CD4-positive, alpha-beta T cell (primary cell): ENCODE results near the gene SYT2. TPM values are rescaled to one million over a fixed set of nuclear protein-coding genes. Genes with fewer than 3 reads are reported as not detected.
"Not testable (repeated sequence)": the region's sequence is repeated elsewhere in the genome, so short reads cannot be mapped to it uniquely, and the experiment has no call there.

Source experiments
- ATAC-seq: fragments of 200-7000 bp; cut with Tn5 transposase; one replicate; pipeline ENCODE4 v1.10.0; 2022; ENCODE audit warnings: mild to moderate bottlenecking; ENCODE audit not compliant: poor library complexity
- CTCF ChIA-PET: fragments of 350-600 bp; sonication (Branson Sonifier 250); formaldehyde crosslinking; loops from one replicate; lab custom pipeline; 2021; ENCODE audit warnings: antibody characterized with exemption, inconsistent platforms; lab: Charles Lee
- POLR2A ChIA-PET: fragments of 350-600 bp; sonication (Branson Sonifier 250); formaldehyde crosslinking; loops from one replicate; lab custom pipeline; 2021; ENCODE audit warnings: antibody characterized with exemption, inconsistent platforms; lab: Charles Lee
- DNase-seq, 14 experiments: peaks; one replicate each; pipeline ENCODE4 v3.0.0-alpha.2; 2013 to 2020; ENCODE audit warnings: mixed read lengths in 2 of 14
- H3K27ac ChIP-seq, 2 donors: one replicate each; pipeline versions ENCODE4 v1.5.1 to v1.7.0; 2013; ENCODE audit warnings: low read length in 2 of 2, low read depth in 1 of 2, mild to moderate bottlenecking in 1 of 2
- H3K27me3 ChIP-seq, 2 experiments: 1 replicate in 1 of 2; 2 replicates in 1 of 2; pipeline versions ENCODE4 v1.6.1 to v1.7.0; 2013; ENCODE audit warnings: low read length in 2 of 2, control low read depth in 1 of 2, mild to moderate bottlenecking in 1 of 2, moderate library complexity in 1 of 2; ENCODE audit not compliant: insufficient read depth in 2 of 2, control insufficient read depth in 1 of 2
- H3K36me3 ChIP-seq: one replicate; pipeline ENCODE4 v1.6.1; 2013; ENCODE audit warnings: low read length, control low read depth; ENCODE audit not compliant: insufficient read depth
- H3K4me1 ChIP-seq: one replicate; pipeline ENCODE4 v1.6.1; 2013; ENCODE audit warnings: low read length, control low read depth; ENCODE audit not compliant: insufficient read depth
- H3K4me3 ChIP-seq: one replicate; pipeline ENCODE4 v1.5.1; 2013; ENCODE audit warnings: mild to moderate bottlenecking, low read length, moderate library complexity
- H3K9me3 ChIP-seq, 2 experiments: 1 replicate in 1 of 2; 2 replicates in 1 of 2; pipeline versions ENCODE4 v1.6.1 to v1.7.0; 2013; ENCODE audit warnings: low read length in 2 of 2, mild to moderate bottlenecking in 2 of 2, control low read depth in 1 of 2, moderate library complexity in 1 of 2; ENCODE audit not compliant: control insufficient read depth in 1 of 2, insufficient read depth in 1 of 2
- H3K27ac Mint-ChIP-seq: one replicate; pipeline ENCODE4 v1.8.0; 2020; ENCODE audit warnings: mixed read lengths
- H3K27me3 Mint-ChIP-seq: one replicate; pipeline ENCODE4 v1.8.0; 2021; ENCODE audit warnings: mixed read lengths
- H3K36me3 Mint-ChIP-seq: one replicate; pipeline ENCODE4 v1.8.0; 2021; ENCODE audit warnings: low read depth, mixed read lengths
- H3K4me1 Mint-ChIP-seq: one replicate; pipeline ENCODE4 v1.8.0; 2021; ENCODE audit warnings: low read depth, mixed read lengths
- H3K4me3 Mint-ChIP-seq: one replicate; pipeline ENCODE4 v1.8.0; 2020; ENCODE audit warnings: mild to moderate bottlenecking, mixed read lengths
- H3K9me3 Mint-ChIP-seq: one replicate; pipeline ENCODE4 v1.8.0; 2020; ENCODE audit warnings: mixed read lengths
- CTCF ChIP-seq: fragments of 200-600 bp; IDR thresholded peaks from one replicate; pipeline ENCODE4 v1.8.0; 2022; ENCODE audit warnings: antibody characterized with exemption, mild to moderate bottlenecking
- intact Hi-C, 2 experiments: fragments of 100-400 bp; cut with DNase I in 1 of 2; cut with micrococcal nuclease in 1 of 2; formaldehyde crosslinking; loops; one replicate each; pipeline versions ENCODE4 v1.15.1 to v1.9.0; 2023 to 2025; cut with DNase I, micrococcal nuclease
- total RNA-seq, 174 experiments: library from RNA in 2 of 174; stranded (reverse) in 2 of 174; gene quantifications; one replicate each; pipeline ENCODE4 v1.2.3 and lab custom pipeline; 2021 to 2026

The SYT2 gene
- total RNA-seq, 2 experiments from 2014 or later = not detected

- Mint-ChIP-seq H3K4me1 (peaks cover 14% of the 10 kb centered on the region), H3K27ac (no peak overlapping the region), H3K27me3 (peaks cover 24% of the 10 kb centered on the region), H3K36me3 (no peaks in the 10 kb centered on the region), H3K4me3 (no peak overlapping the region), H3K9me3 (no peaks in the 10 kb centered on the region)
- ChIA-PET POLR2A (no interaction called here), CTCF (no interaction called here)
- ATAC-seq = no peak
- no peak for DNase-seq
- no peak overlapping the region for H3K27ac ChIP-seq
- no peaks in the 10 kb centered on the region for H3K9me3 ChIP-seq
- TF ChIP-seq CTCF = no peak
- peaks cover 0 to 5% of the 10 kb centered on the region in 2 experiments for H3K27me3 ChIP-seq
- intact Hi-C loops = no loop called here
- no peaks in the 10 kb centered on the region for H3K36me3 ChIP-seq
- H3K4me1 ChIP-seq = peaks cover 27% of the 10 kb centered on the region
- H3K4me3 ChIP-seq = no peak overlapping the region
These were observed 87.2 kb downstream of the SYT2 start for GRCh38 chr1:202623075-202623474.

GRCh38 chr1:202622388-202622787, 87.9 kb downstream of the SYT2 start:
- CTCF ChIA-PET = no interaction called here
- H3K4me3 Mint-ChIP-seq = no peak overlapping the region
- no peak for ATAC-seq
- H3K9me3 ChIP-seq = no peaks in the 10 kb centered on the region
- H3K27me3 Mint-ChIP-seq = peaks cover 24% of the 10 kb centered on the region
- peaks cover 7% of the 10 kb centered on the region for H3K4me1 Mint-ChIP-seq
- intact Hi-C loops = no loop called here
- DNase-seq = no peak
- H3K9me3 Mint-ChIP-seq = no peaks in the 10 kb centered on the region
- H3K27ac Mint-ChIP-seq = no peak overlapping the region
- no peaks in the 10 kb centered on the region for H3K36me3 Mint-ChIP-seq
- peaks cover 0 to 5% of the 10 kb centered on the region in 2 experiments for H3K27me3 ChIP-seq
- POLR2A ChIA-PET = no interaction called here
- no peak overlapping the region for H3K27ac ChIP-seq
- H3K36me3 ChIP-seq = no peaks in the 10 kb centered on the region
- TF ChIP-seq CTCF = no peak
- H3K4me3 ChIP-seq = no peak overlapping the region
- peaks cover 20% of the 10 kb centered on the region for H3K4me1 ChIP-seq

- no peak for DNase-seq
- no peaks in the 10 kb centered on the region for H3K36me3 Mint-ChIP-seq
- Histone ChIP-seq H3K4me1 (peaks cover 16% of the 10 kb centered on the region), H3K36me3 (no peaks in the 10 kb centered on the region), H3K27ac (no peak overlapping the region), H3K27me3 (peaks cover 0 to 5% of the 10 kb centered on the region in 2 experiments), H3K4me3 (no peak overlapping the region), H3K9me3 (no peaks in the 10 kb centered on the region)
- CTCF ChIA-PET = no interaction called here
- no peak for TF ChIP-seq CTCF
- H3K9me3 Mint-ChIP-seq = no peaks in the 10 kb centered on the region
- no peak overlapping the region for H3K4me3 Mint-ChIP-seq
- ATAC-seq = no peak
- intact Hi-C loops = no loop called here
- H3K4me1 Mint-ChIP-seq = peaks cover 5% of the 10 kb centered on the region
- POLR2A ChIA-PET = interaction anchor here (0.6 kb wide), 1 partner anchor 1101 kb away, joined by 4 read pairs; no protein-coding TSS in a partner anchor
- no peak overlapping the region for H3K27ac Mint-ChIP-seq
- peaks cover 32% of the 10 kb centered on the region for H3K27me3 Mint-ChIP-seq
These were observed 88.8 kb downstream of the SYT2 start for GRCh38 chr1:202621446-202621845.

GRCh38 chr1:202620036-202620435, 90.2 kb downstream of the SYT2 start:
- POLR2A ChIA-PET, H3K4me3 ChIP-seq, H3K4me3 Mint-ChIP-seq, H3K9me3 Mint-ChIP-seq, CTCF ChIA-PET, H3K27ac Mint-ChIP-seq, H3K9me3 ChIP-seq, H3K27ac ChIP-seq, H3K36me3 Mint-ChIP-seq, ATAC-seq, H3K36me3 ChIP-seq, H3K27me3 ChIP-seq, intact Hi-C loops, DNase-seq: not testable (repeated sequence)
- Mint-ChIP-seq H3K4me1 (peaks cover 17% of the 10 kb centered on the region), H3K27me3 (peaks cover 33% of the 10 kb centered on the region)
- peaks cover 15% of the 10 kb centered on the region for H3K4me1 ChIP-seq
